ENCODE results near the gene ZNF343.

Gene ZNF343

DNA sequence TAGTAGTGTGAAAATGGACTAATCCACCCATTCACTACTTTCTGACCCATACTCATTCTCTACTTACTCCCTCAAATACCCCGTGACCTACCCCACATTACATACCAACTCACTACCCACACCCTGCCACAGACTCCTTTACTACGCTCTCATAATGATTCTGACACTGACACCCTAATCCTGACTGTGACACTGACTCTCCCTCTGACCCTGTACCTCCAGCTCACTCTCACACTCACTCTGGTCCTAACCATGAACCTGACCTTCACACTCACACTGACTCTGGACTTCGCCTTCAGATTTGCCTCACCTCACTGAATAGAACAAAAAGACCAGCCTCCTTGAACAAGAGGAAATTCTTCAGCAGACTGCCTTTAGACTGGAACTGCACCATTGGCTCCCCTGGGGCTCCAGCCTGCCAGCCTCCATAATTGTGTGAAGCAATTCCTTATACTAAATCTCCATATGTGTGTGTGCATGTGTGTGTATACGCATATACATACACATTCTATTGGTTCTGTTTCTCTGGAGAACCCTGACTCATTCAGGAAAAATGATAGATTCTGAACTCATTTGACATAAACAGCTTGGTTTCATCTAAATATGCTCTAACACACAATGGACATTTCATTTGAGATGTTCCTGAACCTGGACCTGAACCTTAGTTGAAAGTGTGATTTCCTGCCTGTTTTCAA is 10.5 kb upstream of the ZNF343 start:
- no peak overlapping the region for H2BK120ac ChIP-seq (ENCODE audit: insufficient read depth, low read length, poor library complexity)
- H3K4ac ChIP-seq (ENCODE audit: low read depth, low read length), result no peak overlapping the region
- no peak overlapping the region for H3K9ac ChIP-seq (ENCODE audit: low read length)
- H3K36me3 ChIP-seq (ENCODE audit: control insufficient read depth in 1 of 2, insufficient read depth in 2 of 2, low read length in 2 of 2), result no peaks in the 10 kb centered on the region
- H3K4me1 ChIP-seq (ENCODE audit: control insufficient read depth in 1 of 2, insufficient read depth in 2 of 2, low read length in 2 of 2), result no peaks in the 10 kb centered on the region
- H3K14ac ChIP-seq (ENCODE audit: low read length), result no peak overlapping the region
- peaks cover 5% of the 10 kb centered on the region for H3K27me3 ChIP-seq (ENCODE audit: insufficient read depth, low read length)
- DNase-seq, result no peak
- no peak overlapping the region for H3K23ac ChIP-seq (ENCODE audit: low read length)
- no peak overlapping the region for H2BK12ac ChIP-seq (ENCODE audit: low read length)
- no peak overlapping the region for H4K8ac ChIP-seq (ENCODE audit: low read depth, low read length)
- no peak overlapping the region for H2BK5ac ChIP-seq (ENCODE audit: low read depth, low read length, poor library complexity)
- H3K79me1 ChIP-seq (ENCODE audit: low read length), result no peaks in the 10 kb centered on the region
- no peak overlapping the region for H2AFZ ChIP-seq (ENCODE audit: insufficient read depth, low read length, poor library complexity)
- H3K18ac ChIP-seq (ENCODE audit: low read length), result no peak overlapping the region
- H3K4me3 ChIP-seq (ENCODE audit: low read depth, low read length), result no peak overlapping the region
- H3K9me3 ChIP-seq (ENCODE audit: insufficient read depth, low read depth, low read length), result no peaks in the 10 kb centered on the region
- no peak overlapping the region for H3K4me2 ChIP-seq (ENCODE audit: low read length)
- H3K79me2 ChIP-seq (ENCODE audit: control insufficient read depth, insufficient read depth, low read length, poor library complexity), result no peaks in the 10 kb centered on the region
- H4K91ac ChIP-seq (ENCODE audit: low read depth, low read length), result no peak overlapping the region
- WGBS (ENCODE audit: extremely low coverage, insufficient coverage, insufficient read length), result 100% methylated on average over 2 of the region's 4 CpGs
- H3K27ac ChIP-seq (ENCODE audit: low read depth, low read length), result no peak overlapping the region
- no peak overlapping the region for H2AK5ac ChIP-seq (ENCODE audit: low read length)
- no peak overlapping the region for H4K12ac ChIP-seq (ENCODE audit: low read depth, low read length)

DNA sequence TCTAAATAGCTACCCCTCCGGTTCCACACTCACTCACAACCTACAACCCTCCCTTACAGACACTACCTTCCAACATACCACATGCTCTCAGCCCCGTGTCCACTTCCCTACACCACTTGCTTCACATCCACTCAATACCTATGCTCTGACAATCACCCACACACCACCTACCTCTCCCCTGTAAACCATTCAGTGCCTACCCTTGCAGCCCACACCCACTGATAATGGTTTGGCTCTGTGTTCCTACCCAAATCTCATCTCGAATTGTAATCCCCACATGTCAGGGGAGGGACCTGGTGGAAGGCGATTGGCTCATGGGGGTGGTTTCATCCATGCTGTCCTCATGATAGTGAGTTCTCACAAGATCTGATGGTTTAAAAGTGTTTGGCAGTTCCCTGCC is 9.8 kb upstream of the ZNF343 start:
- H3K4me1 ChIP-seq (ENCODE audit: control insufficient read depth in 1 of 2, insufficient read depth in 2 of 2, low read length in 2 of 2), result no peaks in the 10 kb centered on the region
- H3K79me1 ChIP-seq (ENCODE audit: low read length), result no peaks in the 10 kb centered on the region
- H3K27ac ChIP-seq (ENCODE audit: low read depth, low read length), result no peak overlapping the region
- H3K9me3 ChIP-seq (ENCODE audit: insufficient read depth, low read depth, low read length), result no peaks in the 10 kb centered on the region
- peaks cover 5% of the 10 kb centered on the region for H3K27me3 ChIP-seq (ENCODE audit: insufficient read depth, low read length)
- H3K9ac ChIP-seq (ENCODE audit: low read length), result no peak overlapping the region
- H3K4ac ChIP-seq (ENCODE audit: low read depth, low read length), result no peak overlapping the region
- H3K14ac ChIP-seq (ENCODE audit: low read length), result no peak overlapping the region
- H4K8ac ChIP-seq (ENCODE audit: low read depth, low read length), result no peak overlapping the region
- no peak overlapping the region for H3K4me2 ChIP-seq (ENCODE audit: low read length)
- no peak overlapping the region for H2AK5ac ChIP-seq (ENCODE audit: low read length)
- no peak overlapping the region for H2BK5ac ChIP-seq (ENCODE audit: low read depth, low read length, poor library complexity)
- H3K18ac ChIP-seq (ENCODE audit: low read length), result no peak overlapping the region
- no peak overlapping the region for H3K4me3 ChIP-seq (ENCODE audit: low read depth, low read length)
- WGBS (ENCODE audit: extremely low coverage, insufficient coverage, insufficient read length), result no CpG with 5 or more reads among the region's 4 CpGs
- no peak for DNase-seq
- H3K36me3 ChIP-seq (ENCODE audit: control insufficient read depth in 1 of 2, insufficient read depth in 2 of 2, low read length in 2 of 2), result no peaks in the 10 kb centered on the region
- H3K23ac ChIP-seq (ENCODE audit: low read length), result peak overlapping the region; percentile 97
- no peaks in the 10 kb centered on the region for H3K79me2 ChIP-seq (ENCODE audit: control insufficient read depth, insufficient read depth, low read length, poor library complexity)
- no peak overlapping the region for H2BK12ac ChIP-seq (ENCODE audit: low read length)
- no peak overlapping the region for H4K12ac ChIP-seq (ENCODE audit: low read depth, low read length)
- H2BK120ac ChIP-seq (ENCODE audit: insufficient read depth, low read length, poor library complexity), result no peak overlapping the region
- no peak overlapping the region for H2AFZ ChIP-seq (ENCODE audit: insufficient read depth, low read length, poor library complexity)
- no peak overlapping the region for H4K91ac ChIP-seq (ENCODE audit: low read depth, low read length)

DNA sequence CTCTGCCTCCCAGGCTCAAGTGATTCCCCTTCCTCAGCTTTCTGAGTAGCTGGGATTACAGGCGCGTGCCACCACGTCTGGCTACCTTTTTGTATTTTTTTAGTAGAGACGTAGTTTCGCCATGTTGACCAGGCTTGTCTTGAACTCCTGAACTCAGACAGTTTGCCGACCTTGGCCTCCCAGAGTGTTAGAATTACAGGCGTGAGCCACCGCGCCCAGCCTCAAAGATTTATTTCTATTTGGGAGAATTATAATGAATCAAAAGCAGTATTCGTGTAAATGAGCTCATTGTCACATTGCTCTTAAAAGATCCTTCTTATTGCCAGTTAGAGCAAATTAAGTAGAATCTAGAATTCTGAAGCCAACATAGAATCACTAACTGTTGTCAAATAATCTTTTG is 9.4 kb upstream of the ZNF343 start:
- no peak overlapping the region for H4K12ac ChIP-seq (ENCODE audit: low read depth, low read length)
- no peak overlapping the region for H3K23ac ChIP-seq (ENCODE audit: low read length)
- H2AK5ac ChIP-seq (ENCODE audit: low read length), result no peak overlapping the region
- no peaks in the 10 kb centered on the region for H3K36me3 ChIP-seq (ENCODE audit: control insufficient read depth in 1 of 2, insufficient read depth in 2 of 2, low read length in 2 of 2)
- no peaks in the 10 kb centered on the region for H3K9me3 ChIP-seq (ENCODE audit: insufficient read depth, low read depth, low read length)
- no peak overlapping the region for H3K4ac ChIP-seq (ENCODE audit: low read depth, low read length)
- WGBS (ENCODE audit: extremely low coverage, insufficient coverage, insufficient read length), result no CpG with 5 or more reads among the region's 10 CpGs
- H3K4me2 ChIP-seq (ENCODE audit: low read length), result no peak overlapping the region
- H3K79me1 ChIP-seq (ENCODE audit: low read length), result no peaks in the 10 kb centered on the region
- no peak overlapping the region for H4K91ac ChIP-seq (ENCODE audit: low read depth, low read length)
- no peak overlapping the region for H2BK120ac ChIP-seq (ENCODE audit: insufficient read depth, low read length, poor library complexity)
- H4K8ac ChIP-seq (ENCODE audit: low read depth, low read length), result no peak overlapping the region
- no peaks in the 10 kb centered on the region for H3K4me1 ChIP-seq (ENCODE audit: control insufficient read depth in 1 of 2, insufficient read depth in 2 of 2, low read length in 2 of 2)
- no peak overlapping the region for H3K14ac ChIP-seq (ENCODE audit: low read length)
- no peak overlapping the region for H3K18ac ChIP-seq (ENCODE audit: low read length)
- H2BK5ac ChIP-seq (ENCODE audit: low read depth, low read length, poor library complexity), result no peak overlapping the region
- no peak overlapping the region for H3K27ac ChIP-seq (ENCODE audit: low read depth, low read length)
- H3K4me3 ChIP-seq (ENCODE audit: low read depth, low read length), result no peak overlapping the region
- no peak overlapping the region for H3K9ac ChIP-seq (ENCODE audit: low read length)
- H2BK12ac ChIP-seq (ENCODE audit: low read length), result no peak overlapping the region
- H3K79me2 ChIP-seq (ENCODE audit: control insufficient read depth, insufficient read depth, low read length, poor library complexity), result no peaks in the 10 kb centered on the region
- peaks cover 5% of the 10 kb centered on the region for H3K27me3 ChIP-seq (ENCODE audit: insufficient read depth, low read length)
- no peak overlapping the region for H2AFZ ChIP-seq (ENCODE audit: insufficient read depth, low read length, poor library complexity)
- DNase-seq, result no peak

DNA sequence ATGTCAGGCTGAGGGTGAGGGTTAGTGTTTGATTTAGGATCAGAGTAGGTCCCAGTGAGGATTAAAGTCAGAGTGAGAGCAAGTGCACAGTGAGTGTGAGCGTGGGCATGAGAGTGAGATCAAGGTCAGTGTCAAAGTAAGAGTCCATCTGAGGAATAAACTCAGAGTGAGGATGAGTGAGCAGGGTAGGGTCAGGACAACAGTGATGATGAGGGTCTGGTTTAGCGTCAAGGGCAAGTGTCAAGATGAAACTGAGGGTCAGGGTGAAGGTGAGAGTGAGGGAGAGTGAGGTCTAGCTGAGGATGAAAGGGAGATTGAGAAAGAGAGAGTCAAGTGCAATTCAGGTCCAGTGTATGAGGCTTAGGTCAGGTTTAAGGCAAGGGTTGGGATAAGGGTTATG is 7.7 kb upstream of the ZNF343 start:
- Histone ChIP-seq H3K4me2 (ENCODE audit: low read length) (no peak overlapping the region), H4K12ac (ENCODE audit: low read depth, low read length) (no peak overlapping the region), H3K4me3 (ENCODE audit: low read depth, low read length) (no peak overlapping the region), H3K4ac (ENCODE audit: low read depth, low read length) (no peak overlapping the region), H2BK12ac (ENCODE audit: low read length) (no peak overlapping the region), H3K9ac (ENCODE audit: low read length) (peak overlapping the region; percentile 11), H3K18ac (ENCODE audit: low read length) (no peak overlapping the region), H4K8ac (ENCODE audit: low read depth, low read length) (no peak overlapping the region), H4K91ac (ENCODE audit: low read depth, low read length) (no peak overlapping the region), H3K27ac (ENCODE audit: low read depth, low read length) (no peak overlapping the region), H2AK5ac (ENCODE audit: low read length) (no peak overlapping the region), H2BK5ac (ENCODE audit: low read depth, low read length, poor library complexity) (no peak overlapping the region), H2AFZ (ENCODE audit: insufficient read depth, low read length, poor library complexity) (no peak overlapping the region), H3K14ac (ENCODE audit: low read length) (no peak overlapping the region), H3K79me1 (ENCODE audit: low read length) (no peaks in the 10 kb centered on the region), H3K36me3 (ENCODE audit: control insufficient read depth in 1 of 2, insufficient read depth in 2 of 2, low read length in 2 of 2) (no peaks in the 10 kb centered on the region), H3K23ac (ENCODE audit: low read length) (no peak overlapping the region), H3K9me3 (ENCODE audit: insufficient read depth, low read depth, low read length) (no peaks in the 10 kb centered on the region), H2BK120ac (ENCODE audit: insufficient read depth, low read length, poor library complexity) (no peak overlapping the region), H3K27me3 (ENCODE audit: insufficient read depth, low read length) (peaks cover 7% of the 10 kb centered on the region), H3K4me1 (ENCODE audit: control insufficient read depth in 1 of 2, insufficient read depth in 2 of 2, low read length in 2 of 2) (no peaks in the 10 kb centered on the region), H3K79me2 (ENCODE audit: control insufficient read depth, insufficient read depth, low read length, poor library complexity) (no peaks in the 10 kb centered on the region)
- no peak for DNase-seq
- WGBS (ENCODE audit: extremely low coverage, insufficient coverage, insufficient read length), result no CpG with 5 or more reads among the region's 2 CpGs

Measured in trophoblast cell (in vitro differentiated cells and primary cell).